ENCODE data around the gene LPAR3. TPM values are rescaled to one million over a fixed set of nuclear protein-coding genes. Genes with fewer than 3 reads are reported as not detected.

The LPAR3 gene, protein sequence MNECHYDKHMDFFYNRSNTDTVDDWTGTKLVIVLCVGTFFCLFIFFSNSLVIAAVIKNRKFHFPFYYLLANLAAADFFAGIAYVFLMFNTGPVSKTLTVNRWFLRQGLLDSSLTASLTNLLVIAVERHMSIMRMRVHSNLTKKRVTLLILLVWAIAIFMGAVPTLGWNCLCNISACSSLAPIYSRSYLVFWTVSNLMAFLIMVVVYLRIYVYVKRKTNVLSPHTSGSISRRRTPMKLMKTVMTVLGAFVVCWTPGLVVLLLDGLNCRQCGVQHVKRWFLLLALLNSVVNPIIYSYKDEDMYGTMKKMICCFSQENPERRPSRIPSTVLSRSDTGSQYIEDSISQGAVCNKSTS
- 3.7 and 6.4 TPM in 2 replicates for total RNA-seq (ENCODE audit: low replicate concordance)
- long read RNA-seq: 0 reads

DNA sequence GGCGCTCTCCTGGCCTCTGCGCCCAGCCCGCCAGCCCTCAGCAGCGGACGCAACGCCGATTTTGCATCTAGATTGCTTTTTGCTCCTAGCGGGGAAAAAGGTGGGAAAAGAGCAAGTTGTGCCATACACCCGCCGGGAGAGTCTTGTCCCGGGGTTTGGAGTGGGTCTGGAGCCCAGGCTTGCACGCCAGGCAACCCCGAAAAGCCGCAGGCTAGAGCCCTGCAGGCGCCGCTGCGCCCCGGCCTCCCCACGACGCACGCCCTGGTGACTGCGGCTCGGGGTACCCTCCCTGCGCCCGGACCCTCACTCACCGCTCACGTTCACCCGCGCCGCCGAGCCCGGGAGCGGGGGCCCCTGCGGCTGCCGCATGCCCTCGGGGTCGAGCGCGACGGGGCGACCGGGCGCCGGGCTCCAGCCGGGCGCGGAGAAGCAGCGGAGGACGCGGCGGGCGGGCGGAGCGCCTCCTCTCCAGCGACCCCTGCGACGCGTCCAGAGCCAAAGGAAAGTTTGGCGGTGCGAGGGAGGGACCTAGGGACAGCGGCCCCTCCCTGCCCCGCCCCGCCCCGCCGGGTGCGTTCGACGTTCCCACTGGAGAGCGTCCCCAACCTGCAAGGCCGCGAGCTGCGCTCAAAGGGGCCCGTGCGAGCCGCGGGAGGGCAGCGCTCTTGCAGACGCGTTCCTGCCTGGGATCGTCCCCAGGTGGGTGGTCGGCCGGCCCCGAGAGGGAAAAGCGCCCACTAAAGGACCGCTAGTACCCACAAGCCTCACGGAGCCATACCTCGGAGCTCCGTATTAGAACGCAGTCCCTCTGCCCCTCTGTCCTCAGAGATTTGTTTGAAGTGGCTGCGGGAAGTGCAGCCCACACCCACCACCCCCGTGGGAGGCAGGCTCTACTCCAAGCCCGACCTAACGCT is at the start of gene LPAR3:
Gene LPAR3 (minus strand): TSS at position 502 of the 914 bp plus-strand sequence. CDS start 27,086 bp downstream, outside the sequence.
- DNase-seq (ENCODE audit: extremely low spot score, unreplicated experiment): no peak
- peak; percentile 11 for TF ChIP-seq CTCF (conservative IDR thresholded peaks at IDR 0.05)
- Mint-ChIP-seq H3K9me3 (peaks cover 4% of the 10 kb centered on the region), H3K27ac (peak within 1 kb of the TSS; percentile 74), H3K4me1 (ENCODE audit: unreplicated experiment) (peaks cover 32% of the 10 kb centered on the region), H3K36me3 (no peaks in the 10 kb centered on the region), H3K27me3 (peaks cover 59% of the 10 kb centered on the region), H3K4me3 (peak within 1 kb of the TSS; percentile 89)

- Mint-ChIP-seq H3K36me3 (no peaks in the 10 kb centered on the region), H3K27me3 (peaks cover 5% of the 10 kb centered on the region), H3K27ac (no peak overlapping the region), H3K9me3 (no peaks in the 10 kb centered on the region), H3K4me1 (ENCODE audit: unreplicated experiment) (peaks cover 20% of the 10 kb centered on the region), H3K4me3 (no peak overlapping the region)
- DNase-seq (ENCODE audit: extremely low spot score, unreplicated experiment): no peak
- no peak for TF ChIP-seq CTCF (conservative IDR thresholded peaks at IDR 0.05)
Observed at GRCh38 chr1:84941843-84942242, 48.8 kb upstream of the LPAR3 start.

DNA sequence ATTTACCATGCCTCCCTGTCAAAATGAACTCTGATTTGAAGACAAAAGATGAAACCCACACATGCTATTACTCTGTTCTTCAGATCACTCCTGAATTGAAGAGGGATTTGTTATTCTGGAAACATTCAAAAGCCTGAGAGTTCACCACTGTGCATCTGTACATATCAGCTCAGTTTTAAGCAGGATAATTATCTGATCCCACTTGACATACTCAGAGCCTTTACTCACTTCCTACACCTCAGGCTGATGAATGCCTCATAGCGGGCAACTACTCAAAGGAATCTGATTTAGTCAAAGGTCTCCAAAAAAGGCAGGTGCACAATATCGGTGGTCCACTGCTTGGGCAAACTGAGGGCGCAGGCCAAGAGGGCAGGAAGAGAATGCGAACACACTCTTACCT is 47.5 kb upstream of the LPAR3 start:
- no peak overlapping the region for H3K4me3 Mint-ChIP-seq
- DNase-seq (ENCODE audit: extremely low spot score, unreplicated experiment): no peak
- peaks cover 20% of the 10 kb centered on the region for H3K4me1 Mint-ChIP-seq (ENCODE audit: unreplicated experiment)
- no peaks in the 10 kb centered on the region for H3K36me3 Mint-ChIP-seq
- H3K27ac Mint-ChIP-seq: no peak overlapping the region
- peaks cover 5% of the 10 kb centered on the region for H3K27me3 Mint-ChIP-seq
- H3K9me3 Mint-ChIP-seq: no peaks in the 10 kb centered on the region
- TF ChIP-seq CTCF (conservative IDR thresholded peaks at IDR 0.05): no peak

DNA sequence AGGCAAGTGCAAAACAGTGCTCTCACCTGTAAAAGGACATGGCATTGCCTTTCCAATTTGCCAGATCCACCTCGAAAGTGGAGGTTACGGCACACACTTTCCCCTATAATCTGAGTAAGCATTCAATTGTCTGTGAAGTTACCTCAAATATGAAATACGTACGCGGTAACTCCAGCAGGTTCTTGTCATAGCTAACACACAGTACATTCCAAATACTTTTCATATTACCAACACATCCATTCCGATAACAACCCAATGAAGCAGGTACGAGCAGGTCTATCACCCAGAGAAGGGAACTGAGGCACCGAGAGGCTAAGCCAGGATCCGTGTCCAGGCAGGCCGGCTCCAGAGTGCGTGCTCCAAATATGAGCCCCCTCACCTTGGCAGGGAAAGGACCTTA is 46.8 kb upstream of the LPAR3 start:
- no peaks in the 10 kb centered on the region for H3K36me3 Mint-ChIP-seq
- DNase-seq (ENCODE audit: extremely low spot score, unreplicated experiment): no peak
- TF ChIP-seq CTCF (conservative IDR thresholded peaks at IDR 0.05): no peak
- H3K27ac Mint-ChIP-seq: no peak overlapping the region
- peaks cover 5% of the 10 kb centered on the region for H3K27me3 Mint-ChIP-seq
- H3K4me3 Mint-ChIP-seq: no peak overlapping the region
- H3K4me1 Mint-ChIP-seq (ENCODE audit: unreplicated experiment): peaks cover 13% of the 10 kb centered on the region
- no peaks in the 10 kb centered on the region for H3K9me3 Mint-ChIP-seq

GRCh38 chr1:84939151-84939550 is 46.1 kb upstream of the LPAR3 start:
- Mint-ChIP-seq H3K4me3 (no peak overlapping the region), H3K9me3 (no peaks in the 10 kb centered on the region), H3K27me3 (peaks cover 5% of the 10 kb centered on the region), H3K4me1 (ENCODE audit: unreplicated experiment) (peaks cover 12% of the 10 kb centered on the region), H3K27ac (no peak overlapping the region), H3K36me3 (no peaks in the 10 kb centered on the region)
- TF ChIP-seq CTCF (conservative IDR thresholded peaks at IDR 0.05): no peak
- DNase-seq (ENCODE audit: extremely low spot score, unreplicated experiment): no peak

Measured in type B pancreatic cell (in vitro differentiated cells).